Islet precursor cell (in vitro differentiated cells): ENCODE data around the gene NEK6.

Experiments used
- DNase-seq: peaks from one replicate; pipeline ENCODE4 v3.0.0-alpha.2; 2018

Gene NEK6

GRCh38 chr9:124298646-124299235 lies 41.0 kb downstream of the NEK6 start:
- peak; percentile 74 for DNase-seq

GRCh38 chr9:124299515-124300090 lies 41.9 kb downstream of the NEK6 start:
- no peak for DNase-seq

GRCh38 chr9:124300312-124300711 lies 42.6 kb downstream of the NEK6 start:
- DNase-seq, result peak; percentile 77

GRCh38 chr9:124302921-124303320 lies 45.2 kb downstream of the NEK6 start:
- peak; percentile 88 for DNase-seq

- DNase-seq, result no peak
Observed at GRCh38 chr9:124303762-124304161, 46.0 kb downstream of the NEK6 start.

- no peak for DNase-seq
Observed at GRCh38 chr9:124304285-124304684, 46.5 kb downstream of the NEK6 start.

- DNase-seq, result peak; percentile 83
Observed at GRCh38 chr9:124306098-124306735, 48.5 kb downstream of the NEK6 start.

GRCh38 chr9:124307379-124308030 lies 49.8 kb downstream of the NEK6 start:
- DNase-seq, result no peak

- no peak for DNase-seq
Observed at GRCh38 chr9:124308606-124309491, 51.1 kb downstream of the NEK6 start.

- DNase-seq, result peak; percentile 98
Observed at GRCh38 chr9:124309667-124310084, 51.9 kb downstream of the NEK6 start.

- no peak for DNase-seq
Observed at GRCh38 chr9:124311283-124311682, 53.5 kb downstream of the NEK6 start.

GRCh38 chr9:124312290-124313265 lies 54.8 kb downstream of the NEK6 start:
- DNase-seq, result no peak

GRCh38 chr9:124313940-124314339 lies 56.2 kb downstream of the NEK6 start:
- no peak for DNase-seq

GRCh38 chr9:124315882-124316281 lies 58.1 kb downstream of the NEK6 start:
- DNase-seq, result no peak

GRCh38 chr9:124320062-124320973 lies 62.6 kb downstream of the NEK6 start:
- peak; percentile 87 for DNase-seq

- no peak for DNase-seq
Observed at GRCh38 chr9:124321416-124321815, 63.7 kb downstream of the NEK6 start.

- DNase-seq, result no peak
Observed at GRCh38 chr9:124321935-124322334, 64.2 kb downstream of the NEK6 start.

- no peak for DNase-seq
Observed at GRCh38 chr9:124322618-124323432, 65.1 kb downstream of the NEK6 start.

GRCh38 chr9:124323904-124324303 lies 66.2 kb downstream of the NEK6 start:
- DNase-seq, result no peak

GRCh38 chr9:124325816-124326215 lies 68.1 kb downstream of the NEK6 start:
- DNase-seq, result no peak
